CD4-positive, alpha-beta T cell (primary cell): ENCODE data around the gene PAWR. TPM values are rescaled to one million over a fixed set of nuclear protein-coding genes. Genes with fewer than 3 reads are reported as not detected.

ENCODE experiments used
- ATAC-seq: fragments of 200-7000 bp; cut with Tn5 transposase; one replicate; pipeline ENCODE4 v1.10.0; 2022; ENCODE audit warnings: mild to moderate bottlenecking; ENCODE audit not compliant: poor library complexity
- CTCF ChIA-PET: fragments of 350-600 bp; sonication (Branson Sonifier 250); formaldehyde crosslinking; loops from one replicate; lab custom pipeline; 2021; ENCODE audit warnings: antibody characterized with exemption, inconsistent platforms; lab: Charles Lee
- POLR2A ChIA-PET: fragments of 350-600 bp; sonication (Branson Sonifier 250); formaldehyde crosslinking; loops from one replicate; lab custom pipeline; 2021; ENCODE audit warnings: antibody characterized with exemption, inconsistent platforms; lab: Charles Lee
- DNase-seq, 14 experiments: peaks; one replicate each; pipeline ENCODE4 v3.0.0-alpha.2; 2013 to 2020; ENCODE audit warnings: mixed read lengths in 2 of 14
- H3K27ac ChIP-seq, 2 donors: one replicate each; pipeline versions ENCODE4 v1.5.1 to v1.7.0; 2013; ENCODE audit warnings: low read length in 2 of 2, low read depth in 1 of 2, mild to moderate bottlenecking in 1 of 2
- H3K27me3 ChIP-seq, 2 experiments: 1 replicate in 1 of 2; 2 replicates in 1 of 2; pipeline versions ENCODE4 v1.6.1 to v1.7.0; 2013; ENCODE audit warnings: low read length in 2 of 2, control low read depth in 1 of 2, mild to moderate bottlenecking in 1 of 2, moderate library complexity in 1 of 2; ENCODE audit not compliant: insufficient read depth in 2 of 2, control insufficient read depth in 1 of 2
- H3K36me3 ChIP-seq: one replicate; pipeline ENCODE4 v1.6.1; 2013; ENCODE audit warnings: low read length, control low read depth; ENCODE audit not compliant: insufficient read depth
- H3K4me1 ChIP-seq: one replicate; pipeline ENCODE4 v1.6.1; 2013; ENCODE audit warnings: low read length, control low read depth; ENCODE audit not compliant: insufficient read depth
- H3K4me3 ChIP-seq: one replicate; pipeline ENCODE4 v1.5.1; 2013; ENCODE audit warnings: mild to moderate bottlenecking, low read length, moderate library complexity
- H3K9me3 ChIP-seq, 2 experiments: 1 replicate in 1 of 2; 2 replicates in 1 of 2; pipeline versions ENCODE4 v1.6.1 to v1.7.0; 2013; ENCODE audit warnings: low read length in 2 of 2, mild to moderate bottlenecking in 2 of 2, control low read depth in 1 of 2, moderate library complexity in 1 of 2; ENCODE audit not compliant: control insufficient read depth in 1 of 2, insufficient read depth in 1 of 2
- H3K27ac Mint-ChIP-seq: one replicate; pipeline ENCODE4 v1.8.0; 2020; ENCODE audit warnings: mixed read lengths
- H3K27me3 Mint-ChIP-seq: one replicate; pipeline ENCODE4 v1.8.0; 2021; ENCODE audit warnings: mixed read lengths
- H3K36me3 Mint-ChIP-seq: one replicate; pipeline ENCODE4 v1.8.0; 2021; ENCODE audit warnings: low read depth, mixed read lengths
- H3K4me1 Mint-ChIP-seq: one replicate; pipeline ENCODE4 v1.8.0; 2021; ENCODE audit warnings: low read depth, mixed read lengths
- H3K4me3 Mint-ChIP-seq: one replicate; pipeline ENCODE4 v1.8.0; 2020; ENCODE audit warnings: mild to moderate bottlenecking, mixed read lengths
- H3K9me3 Mint-ChIP-seq: one replicate; pipeline ENCODE4 v1.8.0; 2020; ENCODE audit warnings: mixed read lengths
- CTCF ChIP-seq: fragments of 200-600 bp; IDR thresholded peaks from one replicate; pipeline ENCODE4 v1.8.0; 2022; ENCODE audit warnings: antibody characterized with exemption, mild to moderate bottlenecking
- intact Hi-C, 2 experiments: fragments of 100-400 bp; cut with DNase I in 1 of 2; cut with micrococcal nuclease in 1 of 2; formaldehyde crosslinking; loops; one replicate each; pipeline versions ENCODE4 v1.15.1 to v1.9.0; 2023 to 2025; cut with DNase I, micrococcal nuclease
- total RNA-seq, 174 experiments: library from RNA in 2 of 174; stranded (reverse) in 2 of 174; gene quantifications; one replicate each; pipeline ENCODE4 v1.2.3 and lab custom pipeline; 2021 to 2026

The PAWR gene
- total RNA-seq, 2 experiments from 2014 or later, result 1.6 to 3.2 TPM

- no peaks in the 10 kb centered on the region for H3K9me3 Mint-ChIP-seq
- no peak for ATAC-seq
Observed at GRCh38 chr12:79563021-79563740, 127.6 kb downstream of the PAWR start.

GRCh38 chr12:79561401-79562132, 129.2 kb downstream of the PAWR start:
- no peaks in the 10 kb centered on the region for H3K27me3 Mint-ChIP-seq
- ATAC-seq, result no peak
- no peaks in the 10 kb centered on the region for H3K36me3 Mint-ChIP-seq
- no peaks in the 10 kb centered on the region for H3K9me3 Mint-ChIP-seq
- H3K4me1 Mint-ChIP-seq, result no peaks in the 10 kb centered on the region
- intact Hi-C loops, result no loop called here
- Histone ChIP-seq H3K9me3 (peaks cover 0 to 18% of the 10 kb centered on the region in 2 experiments), H3K27me3 (no peaks in the 10 kb centered on the region), H3K36me3 (no peaks in the 10 kb centered on the region), H3K4me1 (no peaks in the 10 kb centered on the region), H3K4me3 (no peak overlapping the region), H3K27ac (no peak overlapping the region)
- no peak for TF ChIP-seq CTCF
- ChIA-PET POLR2A (no interaction called here), CTCF (no interaction called here)
- H3K27ac Mint-ChIP-seq, result no peak overlapping the region
- no peak for DNase-seq
- H3K4me3 Mint-ChIP-seq, result no peak overlapping the region

More at GRCh38 chr12:79563021-79563740, 127.6 kb downstream of the PAWR start:
- H3K4me1 Mint-ChIP-seq, result no peaks in the 10 kb centered on the region
- H3K27me3 Mint-ChIP-seq, result no peaks in the 10 kb centered on the region
- no peak overlapping the region for H3K4me3 Mint-ChIP-seq
- H3K4me1 ChIP-seq, result no peaks in the 10 kb centered on the region
- H3K4me3 ChIP-seq, result no peak overlapping the region
- ChIA-PET CTCF (no interaction called here), POLR2A (no interaction called here)
- DNase-seq, result no peak
- no peaks in the 10 kb centered on the region for H3K36me3 Mint-ChIP-seq
- no peak for TF ChIP-seq CTCF
- no peak overlapping the region for H3K27ac ChIP-seq
- intact Hi-C loops, result no loop called here
- H3K27me3 ChIP-seq, result no peaks in the 10 kb centered on the region
- H3K36me3 ChIP-seq, result no peaks in the 10 kb centered on the region
- H3K9me3 ChIP-seq, result peaks cover 0 to 18% of the 10 kb centered on the region in 2 experiments
- no peak overlapping the region for H3K27ac Mint-ChIP-seq

- no peaks in the 10 kb centered on the region for H3K27me3 Mint-ChIP-seq
- intact Hi-C loops, result no loop called here
- TF ChIP-seq CTCF, result no peak
Observed at GRCh38 chr12:79560225-79560889, 130.4 kb downstream of the PAWR start.

More at GRCh38 chr12:79560225-79560889, 130.4 kb downstream of the PAWR start:
- CTCF ChIA-PET, result no interaction called here
- POLR2A ChIA-PET, result no interaction called here
- Histone ChIP-seq H3K4me3 (no peak overlapping the region), H3K27ac (no peak overlapping the region), H3K36me3 (no peaks in the 10 kb centered on the region), H3K4me1 (no peaks in the 10 kb centered on the region), H3K9me3 (peaks cover 0 to 18% of the 10 kb centered on the region in 2 experiments), H3K27me3 (no peaks in the 10 kb centered on the region)
- DNase-seq (no peak), ATAC-seq (no peak)
- Mint-ChIP-seq H3K9me3 (no peaks in the 10 kb centered on the region), H3K4me3 (no peak overlapping the region), H3K27ac (no peak overlapping the region), H3K36me3 (no peaks in the 10 kb centered on the region), H3K4me1 (no peaks in the 10 kb centered on the region)
